Measurements from ENCODE around the gene VIPR2. TPM values are rescaled to one million over a fixed set of nuclear protein-coding genes. Genes with fewer than 3 reads are reported as not detected.

VIPR2 gene
- total RNA-seq, 2 donors from 2014 or later = not detected

DNA sequence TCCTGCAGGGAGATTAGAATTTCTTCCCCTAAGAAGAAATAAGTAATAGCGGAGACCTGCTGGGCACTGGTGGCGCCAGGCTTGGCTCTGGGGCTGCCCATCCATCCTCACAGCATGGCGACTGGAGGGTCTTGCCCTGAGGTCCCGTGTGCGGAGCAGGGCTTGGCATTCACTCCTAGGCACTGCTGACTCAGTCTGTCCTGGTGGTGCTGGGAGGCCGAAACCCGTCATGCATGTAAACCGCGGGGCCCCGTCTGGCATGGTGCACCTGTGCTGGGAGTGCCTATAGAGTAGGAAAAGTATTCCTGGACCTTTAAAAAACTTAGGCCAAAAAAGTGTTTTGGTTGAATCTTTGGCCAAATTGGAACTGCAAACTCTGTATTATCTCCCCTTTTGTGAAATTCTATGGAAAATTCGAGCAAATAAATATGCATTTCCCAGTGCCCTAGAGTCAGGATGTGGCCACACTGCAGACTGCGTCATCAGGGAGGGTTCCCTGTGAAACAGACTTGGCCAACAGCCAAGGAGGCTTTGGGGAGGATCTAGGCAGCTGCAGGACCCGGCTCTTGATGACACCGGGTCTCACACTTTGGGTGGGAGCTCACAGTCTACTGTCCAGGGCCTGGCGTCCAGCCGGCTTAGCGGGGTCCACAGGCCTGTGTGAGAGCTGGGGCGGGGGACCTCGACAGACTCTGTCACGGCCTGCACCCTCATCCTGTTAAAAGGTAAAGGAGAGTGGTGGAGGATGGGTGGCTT, 122.3 kb downstream of the VIPR2 start:
- peaks cover 2% of the 10 kb centered on the region for H3K36me3 Mint-ChIP-seq (ENCODE audit: low read depth)
- H3K4me1 Mint-ChIP-seq = peaks cover 4% of the 10 kb centered on the region
- no peak overlapping the region for H3K27ac Mint-ChIP-seq
- DNase-seq (no peak), ATAC-seq (no peak)
- no peak overlapping the region for H3K4me3 Mint-ChIP-seq
- H3K9me3 ChIP-seq (ENCODE audit: control insufficient read depth, low read length, poor library complexity, severe bottlenecking) = no peaks in the 10 kb centered on the region
- peaks cover 27% of the 10 kb centered on the region for H3K27me3 Mint-ChIP-seq

- H3K27ac Mint-ChIP-seq = no peak overlapping the region
Observed at GRCh38 chr7:159020987-159021386, 123.7 kb downstream of the VIPR2 start.

DNA sequence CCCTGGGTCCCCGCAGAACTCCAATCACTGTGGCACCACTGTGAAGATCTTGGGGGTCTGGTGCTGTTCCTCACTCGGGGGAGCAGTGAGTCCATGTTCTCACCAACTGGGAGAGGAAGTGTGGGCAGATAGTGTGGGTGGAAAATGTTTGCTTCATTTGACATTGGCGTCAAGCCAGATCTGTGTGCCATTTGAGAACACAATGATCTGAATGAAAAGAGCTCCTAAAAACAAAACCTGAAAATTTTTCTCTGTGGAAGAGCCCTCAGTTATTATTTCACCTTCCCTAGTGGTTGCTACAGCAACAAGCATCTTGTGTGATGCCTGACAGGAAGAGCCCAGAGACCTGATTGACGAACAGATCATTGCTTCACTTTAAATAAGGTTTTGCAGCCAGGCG, 125.6 kb downstream of the VIPR2 start:
- H3K4me1 Mint-ChIP-seq = peaks cover 6% of the 10 kb centered on the region
- ATAC-seq (no peak), DNase-seq (no peak)
- H3K27ac Mint-ChIP-seq = no peak overlapping the region
- H3K27me3 Mint-ChIP-seq = peaks cover 5% of the 10 kb centered on the region
- no peak overlapping the region for H3K4me3 Mint-ChIP-seq
- no peaks in the 10 kb centered on the region for H3K36me3 Mint-ChIP-seq (ENCODE audit: low read depth)
- no peaks in the 10 kb centered on the region for H3K9me3 ChIP-seq (ENCODE audit: control insufficient read depth, low read length, poor library complexity, severe bottlenecking)

More at GRCh38 chr7:159020987-159021386, 123.7 kb downstream of the VIPR2 start:
- Mint-ChIP-seq H3K4me1 (peaks cover 4% of the 10 kb centered on the region), H3K36me3 (ENCODE audit: low read depth) (peaks cover 2% of the 10 kb centered on the region), H3K27me3 (peaks cover 16% of the 10 kb centered on the region), H3K4me3 (no peak overlapping the region)
- ATAC-seq (no peak), DNase-seq (no peak)
- no peaks in the 10 kb centered on the region for H3K9me3 ChIP-seq (ENCODE audit: control insufficient read depth, low read length, poor library complexity, severe bottlenecking)

DNA sequence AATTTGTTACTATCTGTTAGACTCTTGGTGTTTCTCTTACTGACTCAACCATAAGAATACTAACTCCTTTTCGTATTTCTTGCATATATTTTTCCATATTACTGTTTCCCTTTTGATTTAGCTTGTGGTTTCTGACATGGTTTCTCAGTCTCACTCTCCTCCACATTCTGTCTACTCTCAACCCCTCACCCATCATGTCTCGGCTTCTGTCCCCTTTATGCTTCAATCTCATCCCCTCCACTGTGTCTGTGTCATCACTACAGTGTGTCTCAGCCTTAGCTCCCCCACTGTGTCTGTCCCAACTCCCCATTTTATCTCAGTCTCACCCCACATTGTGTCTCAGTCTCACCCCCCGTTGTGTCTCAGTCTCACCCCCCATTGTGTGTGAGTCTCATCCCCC, 126.9 kb downstream of the VIPR2 start:
- no peak overlapping the region for H3K4me3 Mint-ChIP-seq
- no peaks in the 10 kb centered on the region for H3K36me3 Mint-ChIP-seq (ENCODE audit: low read depth)
- H3K27ac Mint-ChIP-seq = no peak overlapping the region
- DNase-seq = no peak
- H3K27me3 Mint-ChIP-seq = peaks cover 2% of the 10 kb centered on the region
- no peaks in the 10 kb centered on the region for H3K9me3 ChIP-seq (ENCODE audit: control insufficient read depth, low read length, poor library complexity, severe bottlenecking)
- H3K4me1 Mint-ChIP-seq = peaks cover 6% of the 10 kb centered on the region
- no peak for ATAC-seq

- DNase-seq = no peak
- no peaks in the 10 kb centered on the region for H3K9me3 ChIP-seq (ENCODE audit: control insufficient read depth, low read length, poor library complexity, severe bottlenecking)
- Mint-ChIP-seq H3K27me3 (no peaks in the 10 kb centered on the region), H3K36me3 (ENCODE audit: low read depth) (no peaks in the 10 kb centered on the region), H3K4me3 (no peak overlapping the region), H3K4me1 (peaks cover 6% of the 10 kb centered on the region), H3K27ac (no peak overlapping the region)
- ATAC-seq = no peak
Observed at GRCh38 chr7:159017210-159017609, 127.5 kb downstream of the VIPR2 start.

GRCh38 chr7:159016591-159016990, 128.1 kb downstream of the VIPR2 start:
- Mint-ChIP-seq H3K4me1 (peaks cover 6% of the 10 kb centered on the region), H3K27me3 (no peaks in the 10 kb centered on the region), H3K27ac (no peak overlapping the region), H3K4me3 (no peak overlapping the region), H3K36me3 (ENCODE audit: low read depth) (no peaks in the 10 kb centered on the region)
- no peaks in the 10 kb centered on the region for H3K9me3 ChIP-seq (ENCODE audit: control insufficient read depth, low read length, poor library complexity, severe bottlenecking)
- ATAC-seq (no peak), DNase-seq (no peak)

GRCh38 chr7:159015454-159016410, 128.9 kb downstream of the VIPR2 start:
- no peaks in the 10 kb centered on the region for H3K36me3 Mint-ChIP-seq (ENCODE audit: low read depth)
- no peak for DNase-seq

GRCh38 chr7:159015081-159015453, 129.6 kb downstream of the VIPR2 start:
- Mint-ChIP-seq H3K4me1 (peaks cover 8% of the 10 kb centered on the region), H3K4me3 (no peak overlapping the region), H3K27me3 (peaks cover 6% of the 10 kb centered on the region), H3K36me3 (ENCODE audit: low read depth) (no peaks in the 10 kb centered on the region), H3K27ac (no peak overlapping the region)
- ATAC-seq (no peak), DNase-seq (no peak)
- H3K9me3 ChIP-seq (ENCODE audit: control insufficient read depth, low read length, poor library complexity, severe bottlenecking) = no peaks in the 10 kb centered on the region

More at GRCh38 chr7:159015454-159016410, 128.9 kb downstream of the VIPR2 start:
- no peak for ATAC-seq
- H3K4me1 Mint-ChIP-seq = peaks cover 8% of the 10 kb centered on the region
- H3K9me3 ChIP-seq (ENCODE audit: control insufficient read depth, low read length, poor library complexity, severe bottlenecking) = no peaks in the 10 kb centered on the region
- H3K27me3 Mint-ChIP-seq = peaks cover 6% of the 10 kb centered on the region
- H3K4me3 Mint-ChIP-seq = no peak overlapping the region
- H3K27ac Mint-ChIP-seq = no peak overlapping the region

- H3K27me3 Mint-ChIP-seq = peaks cover 6% of the 10 kb centered on the region
- no peak overlapping the region for H3K27ac Mint-ChIP-seq
- ATAC-seq (no peak), DNase-seq (no peak)
- peaks cover 8% of the 10 kb centered on the region for H3K4me1 Mint-ChIP-seq
- no peaks in the 10 kb centered on the region for H3K36me3 Mint-ChIP-seq (ENCODE audit: low read depth)
- H3K4me3 Mint-ChIP-seq = no peak overlapping the region
- H3K9me3 ChIP-seq (ENCODE audit: control insufficient read depth, low read length, poor library complexity, severe bottlenecking) = no peaks in the 10 kb centered on the region
Observed at GRCh38 chr7:159014297-159015062, 130.2 kb downstream of the VIPR2 start.

DNA sequence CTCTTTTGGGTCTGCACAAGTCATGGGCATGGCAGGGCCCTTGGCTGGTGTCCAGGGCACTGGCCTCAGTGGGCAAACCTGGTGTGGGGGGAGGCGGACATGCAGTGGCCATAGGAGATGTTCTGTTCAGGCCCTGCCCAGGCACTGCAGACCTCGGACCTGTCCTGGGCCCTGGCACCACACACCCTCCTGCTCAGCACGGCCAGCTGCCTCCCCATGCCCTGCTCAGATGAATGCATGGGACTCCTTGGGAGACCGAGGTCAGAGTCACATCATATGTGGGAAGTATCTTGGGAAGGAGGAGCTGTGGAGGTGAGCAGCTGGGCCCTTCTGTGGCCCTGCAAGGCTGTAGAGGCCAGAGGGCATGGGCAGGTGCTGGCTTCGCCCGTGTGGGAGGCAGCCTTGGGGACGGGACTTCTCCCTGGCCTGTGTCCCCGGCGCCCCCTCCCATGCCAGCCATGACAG, 130.8 kb downstream of the VIPR2 start:
- Mint-ChIP-seq H3K4me3 (no peak overlapping the region), H3K27me3 (peaks cover 6% of the 10 kb centered on the region), H3K27ac (no peak overlapping the region), H3K36me3 (ENCODE audit: low read depth) (no peaks in the 10 kb centered on the region), H3K4me1 (peaks cover 8% of the 10 kb centered on the region)
- H3K9me3 ChIP-seq (ENCODE audit: control insufficient read depth, low read length, poor library complexity, severe bottlenecking) = no peaks in the 10 kb centered on the region
- no peak for DNase-seq
- no peak for ATAC-seq

DNA sequence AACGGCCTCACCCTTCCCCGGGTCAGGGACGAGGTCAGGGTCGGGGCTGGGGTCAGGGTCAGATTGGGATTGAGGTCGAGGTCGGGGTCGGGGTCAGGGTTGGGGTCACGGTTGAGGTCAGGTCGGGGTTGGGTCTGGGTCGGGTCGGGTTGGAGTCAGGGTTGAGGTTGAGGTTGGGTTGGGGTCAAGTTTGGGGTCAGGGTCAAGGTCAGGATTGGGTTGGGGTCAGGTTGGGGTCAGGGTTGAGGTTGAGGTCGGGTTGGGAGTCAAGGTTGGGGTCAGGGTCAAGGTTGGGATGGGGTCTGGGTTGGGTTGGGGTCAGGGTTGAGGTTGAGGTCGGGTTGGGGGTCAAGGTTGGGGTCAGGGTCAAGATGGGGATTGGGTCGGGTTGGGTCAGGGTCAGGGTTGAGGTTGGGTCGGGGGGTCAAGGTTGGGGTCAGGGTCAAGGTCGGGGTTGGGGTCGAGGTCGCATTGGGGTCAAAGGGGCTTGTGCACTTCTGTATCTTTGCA, 131.4 kb downstream of the VIPR2 start:
- H3K4me1 Mint-ChIP-seq = peaks cover 8% of the 10 kb centered on the region
- H3K27me3 Mint-ChIP-seq = peaks cover 6% of the 10 kb centered on the region
- ATAC-seq = no peak
- H3K9me3 ChIP-seq (ENCODE audit: control insufficient read depth, low read length, poor library complexity, severe bottlenecking) = no peaks in the 10 kb centered on the region
- H3K36me3 Mint-ChIP-seq (ENCODE audit: low read depth) = no peaks in the 10 kb centered on the region
- no peak for DNase-seq
- no peak overlapping the region for H3K27ac Mint-ChIP-seq
- no peak overlapping the region for H3K4me3 Mint-ChIP-seq

DNA sequence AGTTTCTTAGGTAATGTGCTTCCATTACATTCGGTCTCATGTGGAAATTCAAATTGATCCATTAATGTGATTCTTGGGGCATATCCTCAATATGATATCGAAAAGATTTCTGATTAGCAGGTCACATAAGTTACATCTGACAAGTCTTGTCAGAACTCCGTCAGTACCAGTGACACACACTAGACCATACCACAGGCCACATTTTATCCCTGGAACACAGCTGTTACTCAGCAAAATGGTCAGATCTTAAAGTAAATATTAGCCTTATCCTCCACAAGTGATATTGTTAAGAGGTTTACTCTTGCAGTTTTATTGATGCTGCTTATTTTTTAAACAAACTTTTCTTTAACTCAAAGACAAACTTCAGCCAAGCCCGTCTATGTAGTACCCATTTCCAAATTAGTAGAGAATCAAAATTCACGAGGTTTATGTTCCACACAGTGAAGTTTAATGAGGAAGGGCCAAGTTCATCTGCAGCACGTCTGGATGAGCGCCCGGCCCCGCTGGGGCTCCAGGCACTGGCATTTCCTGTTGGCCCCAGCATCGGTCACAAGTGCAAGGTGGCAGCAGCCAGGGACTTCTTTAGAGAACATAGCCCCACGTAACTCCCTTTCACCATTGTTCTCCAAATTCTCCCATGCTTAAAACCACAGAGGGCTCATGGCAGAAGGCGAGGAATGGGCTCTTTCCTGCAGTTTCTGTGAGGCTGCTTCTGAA, 132.2 kb downstream of the VIPR2 start:
- Mint-ChIP-seq H3K27me3 (peaks cover 6% of the 10 kb centered on the region), H3K4me3 (no peak overlapping the region), H3K36me3 (ENCODE audit: low read depth) (no peaks in the 10 kb centered on the region), H3K4me1 (peaks cover 4% of the 10 kb centered on the region), H3K27ac (no peak overlapping the region)
- DNase-seq = no peak
- no peaks in the 10 kb centered on the region for H3K9me3 ChIP-seq (ENCODE audit: control insufficient read depth, low read length, poor library complexity, severe bottlenecking)
- no peak for ATAC-seq
